BJ (cell line): ENCODE results near the gene GKAP1. TPM values are rescaled to one million over a fixed set of nuclear protein-coding genes. Genes with fewer than 3 reads are reported as not detected.
"Not testable (repeated sequence)": the region's sequence is repeated elsewhere in the genome, so short reads cannot be mapped to it uniquely, and the experiment has no call there.

Experiments used
- CTCF ChIA-PET: fragments of 350-600 bp; formaldehyde crosslinking; extraction: SDS; loops from one replicate; lab custom pipeline; 2021; ENCODE audit warnings: antibody characterized with exemption, inconsistent platforms; lab: Yijun Ruan, JAX
- POLR2A ChIA-PET: fragments of 300-600 bp; sonication (Branson Sonifier 250); formaldehyde crosslinking; extraction: SDS; loops from one replicate; lab custom pipeline; 2021; ENCODE audit warnings: antibody characterized with exemption; lab: Charles Lee
- DNase-seq: peaks from one replicate; pipeline ENCODE4 v3.0.0-alpha.2; 2011; ENCODE audit warnings: low read depth
- H3K27me3 ChIP-seq: 2 replicates; pipeline ENCODE4 v1.6.0; 2011; ENCODE audit warnings: low read length; ENCODE audit not compliant: control insufficient read depth, insufficient read depth
- H3K36me3 ChIP-seq: 2 replicates; pipeline ENCODE4 v1.5.1; 2011; ENCODE audit warnings: low read length; ENCODE audit not compliant: control insufficient read depth, insufficient read depth
- H3K4me3 ChIP-seq: 2 replicates; pipeline ENCODE4 v1.5.1; 2011; ENCODE audit warnings: low read depth, mild to moderate bottlenecking, control low read depth, low read length
- polyA plus RNA-seq: library from polyadenylated mRNA; depleted of rRNA; stranded (reverse); fragments of >200 nt; gene quantifications from 2 replicates; pipeline ENCODE4 v1.2.3, GENCODE V29; 2011
- TF ChIP-seq, protein P1 (sequence below): IDR thresholded peaks from 2 replicates; pipeline ENCODE4 v1.5.1; 2011; ENCODE audit warnings: low read depth, mild to moderate bottlenecking, control low read depth, inconsistent platforms, low read length, moderate library complexity; ENCODE audit not compliant: insufficient read depth

The GKAP1 gene
- polyA plus RNA-seq, 1 experiment = 0.47 TPM

DNA sequence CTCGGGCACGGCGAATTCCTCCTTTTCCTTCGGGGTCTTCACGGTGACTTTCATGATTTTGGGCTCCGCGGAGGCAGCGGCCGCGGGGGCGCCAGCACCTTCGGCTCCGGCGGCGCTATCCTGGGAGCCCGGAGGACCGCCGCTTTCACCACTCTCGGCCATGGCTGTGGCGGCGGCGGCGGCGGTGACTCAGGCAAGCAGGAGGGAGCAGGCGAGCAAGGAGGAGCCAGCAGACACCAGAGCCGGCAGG, 110.1 kb downstream of the GKAP1 start:
- TF ChIP-seq, protein P1, sequence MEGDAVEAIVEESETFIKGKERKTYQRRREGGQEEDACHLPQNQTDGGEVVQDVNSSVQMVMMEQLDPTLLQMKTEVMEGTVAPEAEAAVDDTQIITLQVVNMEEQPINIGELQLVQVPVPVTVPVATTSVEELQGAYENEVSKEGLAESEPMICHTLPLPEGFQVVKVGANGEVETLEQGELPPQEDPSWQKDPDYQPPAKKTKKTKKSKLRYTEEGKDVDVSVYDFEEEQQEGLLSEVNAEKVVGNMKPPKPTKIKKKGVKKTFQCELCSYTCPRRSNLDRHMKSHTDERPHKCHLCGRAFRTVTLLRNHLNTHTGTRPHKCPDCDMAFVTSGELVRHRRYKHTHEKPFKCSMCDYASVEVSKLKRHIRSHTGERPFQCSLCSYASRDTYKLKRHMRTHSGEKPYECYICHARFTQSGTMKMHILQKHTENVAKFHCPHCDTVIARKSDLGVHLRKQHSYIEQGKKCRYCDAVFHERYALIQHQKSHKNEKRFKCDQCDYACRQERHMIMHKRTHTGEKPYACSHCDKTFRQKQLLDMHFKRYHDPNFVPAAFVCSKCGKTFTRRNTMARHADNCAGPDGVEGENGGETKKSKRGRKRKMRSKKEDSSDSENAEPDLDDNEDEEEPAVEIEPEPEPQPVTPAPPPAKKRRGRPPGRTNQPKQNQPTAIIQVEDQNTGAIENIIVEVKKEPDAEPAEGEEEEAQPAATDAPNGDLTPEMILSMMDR = no peak
- Histone ChIP-seq H3K36me3 (no peaks in the 10 kb centered on the region), H3K4me3 (peak overlapping the region; percentile 92), H3K27me3 (no peaks in the 10 kb centered on the region)
- CTCF ChIA-PET = no interaction called here
- DNase-seq = peak; percentile 29
- POLR2A ChIA-PET = interaction anchor here (0.6 kb wide), 1 partner anchor 674 kb away, joined by 4 read pairs; no protein-coding TSS in a partner anchor

DNA sequence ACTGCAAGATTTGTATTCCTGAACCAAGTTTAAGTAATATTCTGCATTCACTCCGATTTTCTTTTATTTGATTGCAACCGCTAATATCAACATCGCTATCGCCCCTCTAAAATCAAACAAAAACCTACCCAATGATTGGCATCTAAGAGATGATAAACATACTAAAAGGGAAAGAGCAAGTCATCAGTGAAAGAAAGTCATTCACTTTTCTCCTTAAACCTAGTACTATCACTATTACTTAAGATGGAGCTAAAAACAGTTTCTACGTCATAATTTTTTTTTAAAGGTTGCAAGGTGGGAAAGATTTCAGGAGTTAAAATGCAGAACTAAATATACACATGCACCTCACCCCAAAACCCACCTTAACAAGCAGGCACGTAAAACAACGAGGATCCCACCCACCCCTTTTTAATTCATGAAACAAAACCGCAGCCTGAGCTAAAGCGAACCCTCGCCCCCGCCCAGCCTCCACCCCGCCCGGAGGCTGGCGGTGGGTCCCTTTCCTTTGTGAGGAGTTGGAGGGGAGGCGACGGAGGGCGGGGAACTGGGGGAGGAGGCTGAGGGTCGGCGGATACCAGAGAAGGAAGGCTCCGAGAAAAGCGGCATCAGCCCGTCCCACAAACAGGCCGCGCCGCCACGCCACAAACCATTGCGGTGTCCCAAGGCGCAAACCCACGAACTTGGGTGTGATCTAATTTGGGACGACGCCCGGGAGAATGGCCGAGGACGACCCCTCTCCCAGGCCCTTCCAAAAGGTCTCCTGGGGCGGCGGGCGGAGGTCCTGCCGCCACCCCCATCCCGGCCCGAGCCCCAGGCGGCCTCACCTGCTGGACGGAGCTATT, 110.7 kb downstream of the GKAP1 start:
- TF ChIP-seq, protein P1 = no peak
- DNase-seq = no peak
- ChIA-PET CTCF (no interaction called here), POLR2A (interaction anchor here (0.6 kb wide), 1 partner anchor 673 kb away, joined by 4 read pairs; no protein-coding TSS in a partner anchor)
- Histone ChIP-seq H3K36me3 (no peaks in the 10 kb centered on the region), H3K4me3 (peak overlapping the region; percentile 92), H3K27me3 (no peaks in the 10 kb centered on the region)

DNA sequence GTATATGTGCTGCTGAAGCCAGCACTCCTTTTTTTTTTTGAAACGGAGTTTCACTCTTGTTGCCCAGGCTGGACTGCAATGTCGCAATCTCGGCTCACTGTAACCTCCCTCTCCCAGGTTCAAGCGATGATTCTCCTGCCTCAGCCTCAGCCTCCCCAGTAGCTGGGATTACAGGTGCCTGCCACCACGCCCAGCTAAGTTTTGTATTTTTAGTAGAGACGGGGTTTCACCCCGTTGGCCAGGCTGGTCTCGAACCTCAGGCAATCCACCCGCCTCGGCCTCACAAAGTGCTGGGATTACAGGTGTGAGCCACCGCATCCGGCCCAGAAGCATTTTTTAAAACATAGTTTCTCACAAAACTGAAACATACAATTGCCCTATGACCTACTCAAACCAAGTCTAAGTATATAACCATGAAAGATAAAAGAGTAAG, 112.3 kb downstream of the GKAP1 start:
- POLR2A ChIA-PET, H3K4me3 ChIP-seq, H3K36me3 ChIP-seq, H3K27me3 ChIP-seq, DNase-seq: not testable (repeated sequence)
- CTCF ChIA-PET = interaction anchor here (0.6 to 1.3 kb wide), 2 partner anchors 84 to 1969 kb away, joined by 3 to 4 read pairs; no protein-coding TSS in a partner anchor

DNA sequence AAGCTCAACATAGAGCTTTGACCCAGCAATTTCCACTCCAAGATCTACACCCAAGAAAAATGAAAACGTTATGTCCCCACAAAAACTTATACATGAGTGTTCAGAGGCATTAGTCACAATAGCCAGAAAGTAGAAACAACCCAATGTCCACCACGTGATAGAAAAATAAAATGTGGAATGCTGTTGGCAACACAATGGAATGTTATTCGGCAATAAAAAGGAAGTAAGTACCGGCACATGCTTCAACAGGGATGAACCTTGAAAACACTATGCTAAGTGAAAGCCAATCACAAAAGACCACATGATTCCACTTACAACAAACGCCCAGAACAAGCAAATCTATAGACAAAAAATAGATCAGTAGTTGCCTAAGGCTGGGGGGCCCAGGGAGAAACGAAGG, 115.8 kb downstream of the GKAP1 start:
- peak; percentile 87 for DNase-seq
- TF ChIP-seq, protein P1 = no peak
- H3K4me3 ChIP-seq = 0 out of 2 replicates have a peak overlapping the region, but pooled peaks have one; percentile 19
- ChIA-PET POLR2A (no interaction called here), CTCF (no interaction called here)
- H3K27me3 ChIP-seq = no peaks in the 10 kb centered on the region
- no peaks in the 10 kb centered on the region for H3K36me3 ChIP-seq

DNA sequence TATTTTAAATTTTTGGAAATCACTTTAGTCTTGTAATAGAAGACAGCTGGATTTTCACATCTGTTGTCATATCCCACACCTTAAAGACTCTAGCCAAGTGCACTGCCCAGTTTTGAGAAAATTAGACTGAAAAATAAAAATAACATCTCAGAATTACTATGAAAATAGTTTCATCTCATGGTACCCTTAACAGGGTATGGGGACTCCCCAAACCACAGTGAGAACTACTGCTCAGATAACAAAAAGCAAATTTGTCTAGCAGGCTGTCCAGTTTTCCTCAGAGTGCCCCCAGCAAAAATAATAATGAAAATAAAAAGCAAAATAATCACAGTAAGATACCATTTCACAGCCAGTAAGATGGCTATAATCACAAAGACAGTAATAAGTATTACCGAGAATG, 116.3 kb downstream of the GKAP1 start:
- no peak for DNase-seq
- TF ChIP-seq, protein P1 = no peak
- Histone ChIP-seq H3K27me3 (no peaks in the 10 kb centered on the region), H3K36me3 (no peaks in the 10 kb centered on the region), H3K4me3 (peak overlapping the region; percentile 2; the same call in 1 of the 2 replicates)
- ChIA-PET CTCF (no interaction called here), POLR2A (no interaction called here)
